ENCODE results near the gene KRT39. TPM values are rescaled to one million over a fixed set of nuclear protein-coding genes. Genes with fewer than 3 reads are reported as not detected.

KRT39 gene
- total and polyA plus RNA-seq, 4 donors = not detected

DNA sequence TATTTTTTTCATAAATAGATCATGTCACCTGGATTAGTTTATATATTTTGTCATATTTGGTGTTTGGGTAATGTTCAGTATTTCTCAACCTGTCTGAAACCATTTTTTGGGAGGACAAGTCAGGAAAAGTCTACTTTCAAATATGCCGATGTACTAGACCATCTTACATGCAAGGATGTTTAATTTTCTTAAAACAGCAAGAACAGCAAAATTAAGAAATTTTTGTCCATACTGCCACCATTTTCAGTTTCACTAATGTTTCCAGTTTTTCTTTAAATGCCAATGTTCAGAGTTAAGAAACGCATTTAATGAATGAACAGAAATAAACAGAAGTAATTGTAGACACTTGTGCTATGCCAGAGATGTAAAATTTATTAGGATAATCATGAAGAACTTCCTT, 26.3 kb upstream of the KRT39 start:
- no peak overlapping the region for H3K4me3 ChIP-seq (ENCODE audit: low read length in 2 of 2)
- no peaks in the 10 kb centered on the region for H3K4me1 ChIP-seq (ENCODE audit: control insufficient read depth in 1 of 2, insufficient read depth in 2 of 2, low read length in 2 of 2)
- WGBS, 2 donors = 86 to 89% methylated on average over 2 of the region's 2 CpGs
- H3K36me3 ChIP-seq (ENCODE audit: control insufficient read depth in 1 of 2, insufficient read depth in 2 of 2, low read length in 1 of 2) = no peaks in the 10 kb centered on the region
- DNase-seq (no peak), ATAC-seq (ENCODE audit: low FRiP score) (no peak)
- no peaks in the 10 kb centered on the region for H3K27me3 ChIP-seq (ENCODE audit: control insufficient read depth in 1 of 2, insufficient read depth in 2 of 2, low read length in 1 of 2)
- intact Hi-C loops (cut with DNase I) = no loop called here
- H3K27ac ChIP-seq (ENCODE audit: low read depth in 1 of 2, low read length in 2 of 2) = no peak overlapping the region
- H3K9me3 ChIP-seq (ENCODE audit: control insufficient read depth, low read length) = peaks cover 2% of the 10 kb centered on the region

DNA sequence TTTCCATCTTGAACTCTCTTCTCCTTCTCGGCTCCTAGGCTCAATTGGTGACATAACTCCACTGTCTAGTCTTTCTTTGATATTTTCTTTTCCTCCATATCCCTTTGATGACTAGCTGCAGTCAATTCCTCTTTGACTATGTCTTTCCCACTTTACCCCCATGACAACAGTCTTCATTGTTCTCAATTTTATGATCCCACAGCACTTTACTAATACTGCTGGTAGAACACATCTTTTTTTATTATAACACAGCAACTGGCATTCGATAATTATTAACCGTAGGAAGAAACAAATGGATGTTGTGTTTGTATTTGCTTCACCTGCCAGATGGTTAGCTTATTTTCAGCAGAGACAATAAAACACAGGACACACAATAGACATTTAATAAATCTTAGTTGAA, 25.9 kb upstream of the KRT39 start:
- H3K4me1 ChIP-seq (ENCODE audit: control insufficient read depth in 1 of 2, insufficient read depth in 2 of 2, low read length in 2 of 2) = no peaks in the 10 kb centered on the region
- no peak overlapping the region for H3K4me3 ChIP-seq (ENCODE audit: low read length in 2 of 2)
- peaks cover 2% of the 10 kb centered on the region for H3K9me3 ChIP-seq (ENCODE audit: control insufficient read depth, low read length)
- no peak for ATAC-seq (ENCODE audit: low FRiP score)
- DNase-seq = no peak
- no peaks in the 10 kb centered on the region for H3K36me3 ChIP-seq (ENCODE audit: control insufficient read depth in 1 of 2, insufficient read depth in 2 of 2, low read length in 1 of 2)
- WGBS, 2 donors = 82 to 87% methylated on average over 3 of the region's 3 CpGs
- H3K27me3 ChIP-seq (ENCODE audit: control insufficient read depth in 1 of 2, insufficient read depth in 2 of 2, low read length in 1 of 2) = no peaks in the 10 kb centered on the region
- intact Hi-C loops (cut with DNase I) = no loop called here
- no peak overlapping the region for H3K27ac ChIP-seq (ENCODE audit: low read depth in 1 of 2, low read length in 2 of 2)

DNA sequence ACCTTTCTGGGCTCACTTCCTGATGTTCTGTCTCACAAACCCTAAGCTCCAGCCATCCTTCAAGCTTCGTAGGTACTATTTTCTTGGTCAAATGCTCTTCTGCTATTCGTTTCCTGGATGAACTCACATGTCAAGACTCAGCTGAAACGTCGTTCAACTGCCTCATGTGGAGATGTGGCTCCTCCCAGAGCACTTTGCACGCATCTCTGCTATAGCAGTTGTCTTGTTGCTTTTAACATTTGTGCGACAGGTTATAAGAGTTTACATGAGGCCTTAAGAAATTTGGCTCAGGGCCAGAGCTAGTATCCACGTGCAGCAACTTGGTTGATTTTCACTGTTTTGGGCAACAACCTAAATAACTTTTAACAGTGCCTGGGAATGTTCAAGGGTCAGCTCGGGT, 20.2 kb upstream of the KRT39 start:
- ATAC-seq (ENCODE audit: low FRiP score) (no peak), DNase-seq (no peak)
- 42 to 43% methylated on average over 8 of the region's 8 CpGs for WGBS, 2 donors
- intact Hi-C loops (cut with DNase I) = no loop called here
- Histone ChIP-seq H3K27me3 (ENCODE audit: control insufficient read depth in 1 of 2, insufficient read depth in 2 of 2, low read length in 1 of 2) (no peaks in the 10 kb centered on the region), H3K27ac (ENCODE audit: low read depth in 1 of 2, low read length in 2 of 2) (no peak overlapping the region), H3K4me1 (ENCODE audit: control insufficient read depth in 1 of 2, insufficient read depth in 2 of 2, low read length in 2 of 2) (no peaks in the 10 kb centered on the region), H3K36me3 (ENCODE audit: control insufficient read depth in 1 of 2, insufficient read depth in 2 of 2, low read length in 1 of 2) (no peaks in the 10 kb centered on the region), H3K9me3 (ENCODE audit: control insufficient read depth, low read length) (no peaks in the 10 kb centered on the region), H3K4me3 (ENCODE audit: low read length in 2 of 2) (no peak overlapping the region)

DNA sequence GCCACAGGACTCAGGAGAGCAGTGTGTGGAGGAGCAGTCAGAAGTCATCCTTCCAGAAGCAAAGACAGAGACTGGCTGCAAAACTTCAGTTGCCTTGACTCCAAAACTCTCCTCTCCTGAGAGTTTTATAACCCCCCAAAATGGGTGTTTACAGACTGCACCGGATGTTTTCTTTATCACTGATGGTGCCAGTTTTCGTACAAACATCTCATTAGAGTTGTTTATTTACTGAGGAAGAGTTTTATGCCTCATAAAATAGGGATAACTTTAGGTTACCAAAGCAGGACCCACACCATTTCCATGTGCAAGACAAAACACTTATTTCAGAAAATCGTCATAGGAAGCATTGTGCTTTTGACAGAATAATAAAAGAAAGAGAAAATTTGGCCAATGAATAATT, 17.5 kb upstream of the KRT39 start, which contains the start of gene KRT40:
KRT40 (minus strand) TSS at position 101 of the 400 bp plus-strand sequence; CDS start at position 48, 53 bp downstream.
- DNase-seq (no peak), ATAC-seq (ENCODE audit: low FRiP score) (no peak)
- no peaks in the 10 kb centered on the region for H3K4me1 ChIP-seq (ENCODE audit: control insufficient read depth in 1 of 2, insufficient read depth in 2 of 2, low read length in 2 of 2)
- intact Hi-C loops (cut with DNase I) = no loop called here
- 34 to 36% methylated on average over 3 of the region's 3 CpGs for WGBS, 2 donors
- H3K4me3 ChIP-seq (ENCODE audit: low read length in 2 of 2) = no peak within 1 kb of the TSS
- H3K9me3 ChIP-seq (ENCODE audit: control insufficient read depth, low read length) = no peaks in the 10 kb centered on the region
- H3K27me3 ChIP-seq (ENCODE audit: control insufficient read depth in 1 of 2, insufficient read depth in 2 of 2, low read length in 1 of 2) = peaks cover 0 to 2% of the 10 kb centered on the region in 2 donors
- no peak within 1 kb of the TSS for H3K27ac ChIP-seq (ENCODE audit: low read depth in 1 of 2, low read length in 2 of 2)
- no peaks in the 10 kb centered on the region for H3K36me3 ChIP-seq (ENCODE audit: control insufficient read depth in 1 of 2, insufficient read depth in 2 of 2, low read length in 1 of 2)

DNA sequence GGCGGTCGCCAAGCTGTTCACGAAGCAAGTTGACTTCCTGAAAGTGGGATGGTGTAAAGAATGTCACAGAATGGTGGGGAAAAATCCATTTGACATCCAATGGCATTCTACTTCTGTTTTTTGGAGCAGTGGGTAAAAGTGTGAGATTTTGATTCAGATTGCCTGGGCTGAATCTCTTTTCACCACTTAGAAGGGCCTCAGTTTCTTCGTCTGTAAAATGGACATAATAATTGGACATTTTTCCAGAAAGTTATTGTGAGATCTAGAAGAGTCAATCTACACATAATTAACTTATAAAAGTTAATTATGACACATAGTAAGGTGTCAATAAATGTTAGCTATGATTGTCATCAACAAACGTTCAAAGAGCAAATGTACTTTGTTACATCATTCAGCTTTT, 14.4 kb upstream of the KRT39 start:
- 46 to 50% methylated on average over 5 of the region's 5 CpGs for WGBS, 2 donors
- no peaks in the 10 kb centered on the region for H3K4me1 ChIP-seq (ENCODE audit: control insufficient read depth in 1 of 2, insufficient read depth in 2 of 2, low read length in 2 of 2)
- H3K27me3 ChIP-seq (ENCODE audit: control insufficient read depth in 1 of 2, insufficient read depth in 2 of 2, low read length in 1 of 2) = peaks cover 0 to 2% of the 10 kb centered on the region in 2 donors
- H3K36me3 ChIP-seq (ENCODE audit: control insufficient read depth in 1 of 2, insufficient read depth in 2 of 2, low read length in 1 of 2) = no peaks in the 10 kb centered on the region
- intact Hi-C loops (cut with DNase I) = no loop called here
- DNase-seq = no peak
- no peaks in the 10 kb centered on the region for H3K9me3 ChIP-seq (ENCODE audit: control insufficient read depth, low read length)
- H3K4me3 ChIP-seq (ENCODE audit: low read length in 2 of 2) = no peak overlapping the region
- no peak overlapping the region for H3K27ac ChIP-seq (ENCODE audit: low read depth in 1 of 2, low read length in 2 of 2)
- no peak for ATAC-seq (ENCODE audit: low FRiP score)

DNA sequence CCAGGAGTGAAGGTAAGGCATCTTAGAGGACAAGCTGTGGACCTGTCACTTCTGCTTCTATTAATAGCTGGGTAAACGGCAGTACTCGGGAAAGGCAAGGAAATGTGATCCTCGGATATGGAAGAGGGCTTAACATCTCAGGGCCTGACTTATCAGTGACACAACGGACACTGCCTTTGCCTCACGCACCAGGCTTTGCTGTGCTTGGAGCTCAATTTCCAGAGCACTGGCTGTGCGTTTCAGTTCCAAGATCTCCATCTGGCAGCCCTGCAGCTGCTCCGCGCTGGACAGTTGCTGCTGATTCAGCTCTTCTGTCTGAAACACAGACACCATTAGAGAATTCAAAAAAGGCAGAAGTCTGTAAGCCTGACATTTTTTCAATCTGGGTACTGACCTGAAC, 13.8 kb upstream of the KRT39 start:
- 6 to 8% methylated on average over 8 of the region's 8 CpGs for WGBS, 2 donors
- no peak for ATAC-seq (ENCODE audit: low FRiP score)

GRCh38 chr17:40980117-40980516, 13.4 kb upstream of the KRT39 start:
- no peaks in the 10 kb centered on the region for H3K9me3 ChIP-seq (ENCODE audit: control insufficient read depth, low read length)
- H3K4me3 ChIP-seq (ENCODE audit: low read length in 2 of 2) = no peak overlapping the region
- intact Hi-C loops (cut with DNase I) = no loop called here
- H3K36me3 ChIP-seq (ENCODE audit: control insufficient read depth in 1 of 2, insufficient read depth in 2 of 2, low read length in 1 of 2) = no peaks in the 10 kb centered on the region
- DNase-seq (no peak), ATAC-seq (ENCODE audit: low FRiP score) (no peak)
- H3K4me1 ChIP-seq (ENCODE audit: control insufficient read depth in 1 of 2, insufficient read depth in 2 of 2, low read length in 2 of 2) = no peaks in the 10 kb centered on the region
- peaks cover 0 to 2% of the 10 kb centered on the region in 2 donors for H3K27me3 ChIP-seq (ENCODE audit: control insufficient read depth in 1 of 2, insufficient read depth in 2 of 2, low read length in 1 of 2)
- H3K27ac ChIP-seq (ENCODE audit: low read depth in 1 of 2, low read length in 2 of 2) = no peak overlapping the region
- 85 to 90% methylated on average over 3 of the region's 3 CpGs for WGBS, 2 donors

More for the DNA sequence above, 13.8 kb upstream of the KRT39 start:
- no peaks in the 10 kb centered on the region for H3K36me3 ChIP-seq (ENCODE audit: control insufficient read depth in 1 of 2, insufficient read depth in 2 of 2, low read length in 1 of 2)
- no peak overlapping the region for H3K4me3 ChIP-seq (ENCODE audit: low read length in 2 of 2)
- no peaks in the 10 kb centered on the region for H3K4me1 ChIP-seq (ENCODE audit: control insufficient read depth in 1 of 2, insufficient read depth in 2 of 2, low read length in 2 of 2)
- H3K27me3 ChIP-seq (ENCODE audit: control insufficient read depth in 1 of 2, insufficient read depth in 2 of 2, low read length in 1 of 2) = peaks cover 0 to 2% of the 10 kb centered on the region in 2 donors
- no peak overlapping the region for H3K27ac ChIP-seq (ENCODE audit: low read depth in 1 of 2, low read length in 2 of 2)
- intact Hi-C loops (cut with DNase I) = no loop called here
- H3K9me3 ChIP-seq (ENCODE audit: control insufficient read depth, low read length) = no peaks in the 10 kb centered on the region
- DNase-seq = no peak

DNA sequence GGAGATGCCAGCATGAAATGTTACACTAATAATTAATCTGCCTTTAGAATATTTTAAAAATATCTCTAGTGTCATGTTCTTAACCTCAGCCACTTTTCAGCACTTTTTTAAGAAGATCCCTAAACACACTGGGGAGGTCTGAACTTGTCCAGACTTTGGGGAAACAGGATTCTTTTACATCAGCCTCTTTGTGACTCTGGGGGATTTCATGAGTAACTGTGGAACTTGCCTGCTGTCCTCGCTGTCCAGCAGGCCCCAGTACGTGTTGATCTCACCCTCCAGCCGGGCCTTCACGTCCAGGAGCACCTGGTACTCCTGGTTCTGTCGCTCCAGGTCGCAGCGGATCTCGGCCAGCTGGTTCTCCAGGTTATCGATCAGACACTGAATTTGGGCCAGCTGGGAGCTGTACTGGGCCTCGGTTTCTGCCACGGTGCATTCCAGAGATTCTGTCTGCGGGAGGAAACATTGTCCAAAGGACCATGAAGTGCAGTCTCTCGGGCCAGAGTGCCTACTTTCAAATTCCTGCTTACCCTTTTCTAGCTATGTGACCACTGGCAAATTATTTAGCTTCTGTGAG, 11.9 kb upstream of the KRT39 start:
- no peaks in the 10 kb centered on the region for H3K9me3 ChIP-seq (ENCODE audit: control insufficient read depth, low read length)
- H3K4me3 ChIP-seq (ENCODE audit: low read length in 2 of 2) = no peak overlapping the region
- H3K4me1 ChIP-seq (ENCODE audit: control insufficient read depth in 1 of 2, insufficient read depth in 2 of 2, low read length in 2 of 2) = no peaks in the 10 kb centered on the region
- intact Hi-C loops (cut with DNase I) = no loop called here
- ATAC-seq (ENCODE audit: low FRiP score) (no peak), DNase-seq (no peak)
- no peaks in the 10 kb centered on the region for H3K36me3 ChIP-seq (ENCODE audit: control insufficient read depth in 1 of 2, insufficient read depth in 2 of 2, low read length in 1 of 2)
- no peak overlapping the region for H3K27ac ChIP-seq (ENCODE audit: low read depth in 1 of 2, low read length in 2 of 2)
- peaks cover 0 to 2% of the 10 kb centered on the region in 2 donors for H3K27me3 ChIP-seq (ENCODE audit: control insufficient read depth in 1 of 2, insufficient read depth in 2 of 2, low read length in 1 of 2)
- WGBS, 2 donors = 66 to 72% methylated on average over 13 of the region's 13 CpGs

DNA sequence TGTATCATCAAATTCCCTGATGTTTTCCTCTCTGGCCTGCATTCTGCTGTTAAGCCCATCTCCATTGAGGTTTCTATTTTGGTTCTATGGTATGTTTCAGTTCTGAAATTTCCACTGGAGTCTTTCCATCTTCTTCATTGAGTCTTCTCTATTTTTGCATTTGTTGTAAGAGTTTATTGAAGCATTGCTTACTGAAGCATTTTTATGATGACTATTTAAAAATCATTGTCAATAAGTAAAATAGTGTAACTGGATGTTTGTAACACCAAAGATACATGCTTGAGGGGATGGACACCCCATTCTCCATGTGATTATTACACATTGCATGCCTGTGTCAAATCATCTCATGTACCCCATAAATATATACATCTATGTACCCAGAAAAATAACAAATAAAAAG, 8.8 kb upstream of the KRT39 start:
- no peaks in the 10 kb centered on the region for H3K4me1 ChIP-seq (ENCODE audit: control insufficient read depth in 1 of 2, insufficient read depth in 2 of 2, low read length in 2 of 2)
- ATAC-seq (ENCODE audit: low FRiP score) (no peak), DNase-seq (no peak)
- H3K9me3 ChIP-seq (ENCODE audit: control insufficient read depth, low read length) = no peaks in the 10 kb centered on the region
- H3K4me3 ChIP-seq (ENCODE audit: low read length in 2 of 2) = no peak overlapping the region
- no peak overlapping the region for H3K27ac ChIP-seq (ENCODE audit: low read depth in 1 of 2, low read length in 2 of 2)
- intact Hi-C loops (cut with DNase I) = no loop called here
- no peaks in the 10 kb centered on the region for H3K36me3 ChIP-seq (ENCODE audit: control insufficient read depth in 1 of 2, insufficient read depth in 2 of 2, low read length in 1 of 2)
- H3K27me3 ChIP-seq (ENCODE audit: control insufficient read depth in 1 of 2, insufficient read depth in 2 of 2, low read length in 1 of 2) = peaks cover 0 to 2% of the 10 kb centered on the region in 2 donors
